WERI-Rb-1 (cell line): Measurements from ENCODE around the gene LRRK2.

Source experiments
- DNase-seq: peaks from one replicate; pipeline ENCODE4 v3.0.0-alpha.2; 2020
- H3K27ac ChIP-seq: fragments of 250-450 bp; sonication (Bioruptor Pico); 2 replicates; pipeline ENCODE4 v1.5.1; 2020; ENCODE audit warnings: mild to moderate bottlenecking, moderate library complexity
- H3K27me3 ChIP-seq: fragments of 250-450 bp; sonication (Bioruptor Pico); 2 replicates; pipeline ENCODE4 v1.5.1; 2021; ENCODE audit warnings: mild to moderate bottlenecking, low read depth, moderate library complexity; ENCODE audit not compliant: insufficient read depth, severe bottlenecking
- H3K36me3 ChIP-seq: fragments of 250-450 bp; sonication (Bioruptor Pico); 2 replicates; pipeline ENCODE4 v1.5.1; 2020; ENCODE audit warnings: mild to moderate bottlenecking, moderate library complexity
- H3K4me3 ChIP-seq: 2 replicates; pipeline ENCODE4 v1.5.1; 2011; ENCODE audit warnings: low read depth, mild to moderate bottlenecking, control low read depth, low read length
- H3K9me3 ChIP-seq: fragments of 250-450 bp; sonication (Bioruptor Pico); 2 replicates; pipeline ENCODE4 v1.5.1; 2021; ENCODE audit warnings: mild to moderate bottlenecking, moderate library complexity; ENCODE audit not compliant: severe bottlenecking
- CTCF ChIP-seq: IDR thresholded peaks from 2 replicates; pipeline ENCODE4 v1.5.1; 2011; ENCODE audit warnings: low read depth, mild to moderate bottlenecking, control low read depth, inconsistent platforms, low read length

The LRRK2 gene

DNA sequence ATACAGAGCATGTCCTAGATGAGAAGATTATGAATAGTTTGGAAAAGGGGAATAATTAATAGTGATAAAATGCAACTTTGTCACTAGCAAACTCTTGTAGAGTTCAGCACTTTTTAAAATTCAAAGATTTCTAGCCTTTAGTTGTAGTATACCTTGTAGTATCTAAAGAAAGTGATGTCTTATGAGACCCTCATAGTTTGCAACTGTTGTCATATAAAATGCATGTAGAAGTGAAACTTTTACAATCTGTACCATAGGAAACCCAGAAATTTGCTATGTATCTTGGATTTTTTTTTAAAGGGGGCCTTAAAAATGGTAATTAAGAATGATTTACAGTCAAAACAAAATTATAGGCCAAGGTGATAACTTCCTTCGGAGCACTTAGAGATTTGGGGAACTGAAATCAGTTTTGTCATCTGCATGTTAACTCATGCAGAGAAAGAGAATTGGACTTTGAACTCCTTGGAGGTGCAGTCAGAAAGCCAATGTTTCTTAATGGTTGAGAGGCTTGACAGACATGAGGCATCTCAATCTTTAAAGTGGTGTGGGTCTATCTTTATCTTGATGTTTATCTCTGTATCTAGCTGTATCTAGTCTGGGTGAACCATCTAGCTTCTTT, 1.3 kb downstream of the LRRK2 start:
- H3K27ac ChIP-seq, result no peak overlapping the region
- H3K4me3 ChIP-seq, result no peak overlapping the region
- peaks cover 2% of the 10 kb centered on the region for H3K9me3 ChIP-seq
- no peaks in the 10 kb centered on the region for H3K36me3 ChIP-seq
- TF ChIP-seq CTCF, result no peak
- no peak for DNase-seq
- H3K27me3 ChIP-seq, result no peaks in the 10 kb centered on the region

DNA sequence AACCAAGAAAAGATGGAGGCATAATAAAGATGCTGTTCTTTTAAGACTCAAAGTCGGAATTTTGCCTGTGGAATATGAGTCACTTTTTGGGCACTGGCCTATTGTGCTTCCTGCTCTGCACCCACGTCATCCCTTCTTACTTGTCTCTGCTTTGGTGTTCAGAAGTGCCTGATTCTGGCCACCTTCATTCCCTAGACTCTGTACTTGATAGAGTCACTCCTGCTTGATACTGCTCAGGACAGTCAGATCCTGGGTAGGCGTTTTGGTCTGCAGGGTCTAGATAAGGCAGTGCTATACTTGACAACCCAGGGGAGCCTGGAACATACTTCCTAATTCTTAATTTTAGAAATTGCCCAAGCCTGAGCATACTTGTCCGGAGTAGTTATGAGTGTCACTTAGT, 1.9 kb downstream of the LRRK2 start:
- H3K9me3 ChIP-seq, result peaks cover 2% of the 10 kb centered on the region
- TF ChIP-seq CTCF, result no peak
- DNase-seq, result no peak
- no peaks in the 10 kb centered on the region for H3K27me3 ChIP-seq
- no peaks in the 10 kb centered on the region for H3K36me3 ChIP-seq
- no peak overlapping the region for H3K4me3 ChIP-seq
- H3K27ac ChIP-seq, result no peak overlapping the region

DNA sequence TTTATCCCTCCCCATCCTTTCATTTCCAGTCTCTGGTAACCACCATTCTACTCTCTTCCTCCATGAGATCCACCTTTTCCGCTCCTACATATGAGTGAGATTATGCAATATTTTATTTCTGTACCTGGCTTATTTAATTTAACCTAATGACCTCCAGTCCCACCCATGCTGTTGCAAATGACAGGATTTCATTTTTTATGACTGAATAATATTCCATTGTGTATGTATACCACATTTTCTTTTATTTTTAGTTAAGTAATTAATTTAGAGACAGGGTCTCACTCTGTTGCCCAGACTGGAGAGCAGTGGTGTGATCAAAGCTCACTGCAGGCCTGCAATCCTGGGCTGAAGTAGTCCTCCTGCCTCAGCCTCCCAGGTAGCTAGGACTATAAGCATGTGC, 2.6 kb downstream of the LRRK2 start:
- Histone ChIP-seq H3K27ac (no peak overlapping the region), H3K36me3 (no peaks in the 10 kb centered on the region), H3K27me3 (no peaks in the 10 kb centered on the region), H3K4me3 (no peak overlapping the region), H3K9me3 (peaks cover 2% of the 10 kb centered on the region)
- no peak for DNase-seq
- TF ChIP-seq CTCF, result no peak

GRCh38 chr12:40228727-40229126, 3.9 kb downstream of the LRRK2 start:
- no peak for DNase-seq
- Histone ChIP-seq H3K27me3 (no peaks in the 10 kb centered on the region), H3K36me3 (no peaks in the 10 kb centered on the region), H3K27ac (no peak overlapping the region), H3K4me3 (no peak overlapping the region), H3K9me3 (peaks cover 2% of the 10 kb centered on the region)
- TF ChIP-seq CTCF, result no peak

DNA sequence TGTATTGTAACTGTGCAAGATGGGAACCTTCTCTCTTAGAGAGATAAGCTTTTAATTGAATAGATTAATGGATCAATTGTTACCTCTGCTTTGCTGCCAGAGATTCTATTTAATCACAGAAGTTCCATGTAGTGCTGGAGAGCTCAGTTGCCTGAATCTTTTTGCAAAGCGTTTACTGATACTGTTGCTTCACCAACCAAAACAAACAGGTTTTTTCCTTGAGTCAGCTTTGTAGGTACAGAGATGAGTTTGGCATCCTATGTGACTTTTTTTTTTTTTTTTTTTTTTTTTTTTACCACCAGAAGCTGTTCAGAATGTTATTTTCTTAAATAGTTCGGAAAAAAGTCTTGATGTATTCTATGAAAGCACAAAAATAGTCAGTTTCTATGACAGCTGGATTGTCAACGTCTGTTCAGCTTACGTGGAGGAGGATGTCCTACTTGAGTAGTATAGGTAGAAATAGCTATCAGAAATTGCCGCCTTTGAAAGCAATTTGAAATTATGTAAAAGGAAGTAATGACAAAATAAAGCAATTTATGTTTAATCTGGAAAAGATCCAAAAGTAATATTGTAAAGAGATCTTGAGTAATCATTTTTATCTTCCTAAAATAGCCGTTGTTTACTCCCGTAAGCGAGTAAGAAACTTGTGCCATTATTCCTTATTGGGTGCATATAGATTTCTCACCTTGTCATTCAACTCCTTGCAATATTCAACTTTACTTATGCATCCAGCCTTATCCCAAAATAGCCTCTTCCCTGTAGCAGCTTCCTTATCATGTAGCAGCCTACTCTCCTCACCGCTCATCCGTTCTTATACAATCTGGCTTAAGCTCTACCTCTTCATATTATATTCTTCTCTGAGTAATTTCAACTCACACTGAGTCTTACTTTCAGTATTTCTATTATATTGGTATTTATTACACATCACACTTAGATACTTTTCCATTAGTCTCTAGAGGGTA, 5.2 kb downstream of the LRRK2 start:
- Histone ChIP-seq H3K36me3 (no peaks in the 10 kb centered on the region), H3K27ac (no peak overlapping the region), H3K9me3 (peaks cover 2% of the 10 kb centered on the region), H3K4me3 (no peak overlapping the region), H3K27me3 (no peaks in the 10 kb centered on the region)
- no peak for DNase-seq
- TF ChIP-seq CTCF, result no peak
